H7 (cell line): Measurements from ENCODE around the gene BRD3OS. TPM values are rescaled to one million over a fixed set of nuclear protein-coding genes. Genes with fewer than 3 reads are reported as not detected.

Experiments used
- DNase-seq: peaks from one replicate; pipeline ENCODE4 v3.0.0; 2012
- H3K27me3 ChIP-seq: 2 replicates; pipeline ENCODE4 v1.6.0; 2011; ENCODE audit warnings: mild to moderate bottlenecking, low read length; ENCODE audit not compliant: control insufficient read depth, insufficient read depth
- H3K36me3 ChIP-seq: replicated peaks from 2 replicates; pipeline ENCODE4 v1.5.1; 2011; ENCODE audit warnings: low read length; ENCODE audit not compliant: control insufficient read depth, insufficient read depth
- H3K4me3 ChIP-seq: 2 replicates; pipeline ENCODE4 v1.5.1; 2011; ENCODE audit warnings: low read depth, mild to moderate bottlenecking, control low read depth, low read length, moderate library complexity; ENCODE audit not compliant: insufficient read depth
- total RNA-seq: library from RNA; depleted of rRNA; stranded (reverse); fragments of >200 nt; shearing (Covaris generic); gene quantifications from 2 replicates; pipeline ENCODE4 v1.2.3, GENCODE V29; 2014

Gene BRD3OS
- total RNA-seq, 1 experiment from 2014 or later, result 25.7 TPM

DNA sequence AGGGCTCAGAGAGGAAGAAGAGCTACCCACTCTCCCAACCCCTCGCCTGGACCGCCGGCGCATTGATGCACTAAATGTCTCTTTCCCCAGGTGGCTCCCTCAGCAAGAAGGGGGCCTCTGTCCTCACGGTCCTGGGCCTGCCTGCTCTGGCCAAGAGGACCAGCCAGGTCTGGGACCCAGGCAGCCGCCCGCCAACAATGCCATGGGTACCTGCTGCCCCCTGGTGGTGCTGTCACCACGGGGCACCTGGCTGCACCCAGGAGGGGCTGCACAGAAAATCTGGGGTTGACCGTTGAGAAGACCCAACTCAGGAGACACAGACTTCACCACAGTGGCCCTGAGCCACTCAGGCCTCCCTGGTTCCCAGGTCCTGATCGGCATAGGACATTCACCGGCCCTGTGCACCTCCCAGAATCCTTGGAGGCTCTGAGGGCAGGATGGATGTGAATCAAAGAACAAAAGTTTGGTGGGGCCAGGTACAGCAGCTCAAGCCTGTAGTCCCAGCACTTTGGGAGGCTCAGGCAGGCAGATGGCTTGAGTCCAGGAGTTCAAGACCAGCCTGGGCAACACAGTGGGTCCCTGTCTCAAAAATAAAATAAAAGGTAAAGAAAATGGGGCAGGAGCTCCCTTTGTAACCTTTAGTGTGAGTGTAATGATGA lies 30.8 kb upstream of the BRD3OS start:
- Histone ChIP-seq H3K4me3 (no peak overlapping the region), H3K36me3 (no peaks in the 10 kb centered on the region), H3K27me3 (no peaks in the 10 kb centered on the region)
- DNase-seq, result peak; percentile 95

- Histone ChIP-seq H3K27me3 (no peaks in the 10 kb centered on the region), H3K4me3 (no peak overlapping the region), H3K36me3 (no peaks in the 10 kb centered on the region)
- peak; percentile 65 for DNase-seq
These were observed 30.0 kb upstream of the BRD3OS start for GRCh38 chr9:133995012-133995896.

DNA sequence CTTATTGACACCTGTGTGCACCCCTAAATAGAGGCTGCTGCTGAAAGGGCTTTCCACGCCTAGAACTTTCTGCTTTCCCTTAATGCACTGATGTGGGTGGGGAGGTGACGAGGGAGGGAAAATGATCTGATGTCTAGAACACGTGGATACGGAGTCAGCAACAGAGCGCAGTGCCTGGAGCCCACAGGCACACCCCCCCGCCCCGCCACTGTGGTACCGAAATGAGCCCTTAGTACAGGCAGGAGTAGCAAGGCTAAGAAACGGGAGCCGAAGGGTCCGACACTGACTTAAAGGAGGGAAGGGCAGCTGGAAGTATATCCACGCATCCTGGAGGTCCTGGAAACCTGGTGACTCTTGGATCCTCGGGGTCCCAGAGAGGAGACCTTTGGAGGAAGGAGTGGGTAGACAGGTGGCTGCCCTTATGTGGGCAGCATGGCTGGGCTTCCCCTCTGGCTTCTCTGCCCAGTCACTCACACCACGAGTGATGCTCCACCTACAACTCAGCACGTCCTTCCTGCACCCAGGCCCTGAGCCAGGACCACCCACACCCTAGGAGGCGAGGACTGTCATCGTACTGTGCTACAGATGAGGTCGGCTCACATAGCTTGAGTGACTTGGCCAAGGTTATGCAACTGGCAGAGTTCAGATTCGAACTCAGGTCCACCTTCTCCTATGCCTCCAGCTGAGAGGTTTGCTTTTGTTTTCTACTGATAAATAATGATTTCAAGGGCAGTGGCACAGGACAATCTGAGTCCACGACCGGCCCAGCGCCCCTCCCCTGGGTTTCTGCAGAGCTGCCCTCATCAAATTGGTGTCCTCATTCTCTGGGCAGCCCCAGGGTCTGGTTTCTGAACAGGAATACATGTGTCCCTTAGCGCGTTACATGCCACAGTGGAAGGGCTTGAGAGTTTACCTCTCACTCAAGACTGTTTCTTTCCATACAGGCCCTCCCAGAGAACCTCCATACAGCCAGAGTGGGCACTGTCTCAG lies 28.5 kb upstream of the BRD3OS start:
- no peaks in the 10 kb centered on the region for H3K36me3 ChIP-seq
- no peak overlapping the region for H3K4me3 ChIP-seq
- H3K27me3 ChIP-seq, result no peaks in the 10 kb centered on the region
- no peak for DNase-seq

- Histone ChIP-seq H3K36me3 (no peaks in the 10 kb centered on the region), H3K4me3 (no peak overlapping the region), H3K27me3 (no peaks in the 10 kb centered on the region)
- DNase-seq, result no peak
These were observed 27.7 kb upstream of the BRD3OS start for GRCh38 chr9:133997584-133997983.

DNA sequence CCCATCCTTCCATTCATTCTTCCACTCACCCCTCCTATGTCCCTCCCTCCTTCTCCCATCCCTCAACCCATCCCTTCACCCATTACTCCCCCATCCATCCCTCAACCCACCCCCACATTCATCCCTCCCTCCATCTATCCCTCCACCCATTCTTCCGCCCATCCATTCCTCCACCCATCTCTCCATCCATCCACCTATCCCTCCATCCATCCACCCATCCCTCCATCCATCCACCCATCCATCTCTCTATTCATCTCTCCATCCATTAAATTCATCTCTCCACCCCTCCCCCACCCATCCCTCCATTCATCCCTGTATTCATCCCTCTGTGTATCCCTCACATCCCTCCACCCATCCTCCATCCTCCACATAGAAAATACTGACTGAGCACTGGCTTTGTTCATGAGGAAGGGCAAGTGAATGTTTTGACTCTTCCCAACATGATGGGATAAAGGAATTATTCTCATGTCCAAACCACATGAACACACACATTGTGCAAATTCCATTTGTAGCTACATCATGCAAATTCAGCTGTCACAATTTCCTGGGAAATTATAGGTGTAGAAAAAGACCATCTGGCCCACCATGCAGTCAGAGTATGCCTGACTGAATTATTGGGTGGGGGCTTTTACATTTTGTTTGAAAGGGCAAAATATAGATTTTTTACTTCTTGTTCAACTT lies 26.2 kb upstream of the BRD3OS start:
- no peak for DNase-seq
- Histone ChIP-seq H3K27me3 (no peaks in the 10 kb centered on the region), H3K4me3 (no peak overlapping the region), H3K36me3 (no peaks in the 10 kb centered on the region)

DNA sequence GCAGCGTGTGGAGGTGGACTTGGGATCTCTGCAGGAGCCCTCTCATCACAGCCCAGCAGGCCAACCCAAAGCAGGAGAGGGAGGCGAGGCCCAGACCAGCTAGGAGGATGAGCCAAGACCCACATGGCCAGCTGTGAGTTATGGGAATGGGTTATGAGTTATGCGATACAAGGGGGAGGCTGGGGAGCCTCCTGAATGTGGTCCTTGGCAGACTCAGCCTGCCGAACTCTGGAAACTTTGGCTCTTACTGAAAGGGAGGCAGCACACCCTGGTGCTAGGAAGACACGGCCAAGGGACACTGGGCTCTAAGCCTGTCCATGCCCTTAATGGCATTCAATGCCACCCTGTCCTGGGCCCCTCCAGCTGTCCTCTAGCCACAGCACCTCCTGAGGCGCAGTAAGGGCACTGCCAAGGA lies 25.4 kb upstream of the BRD3OS start:
- no peak overlapping the region for H3K4me3 ChIP-seq
- H3K27me3 ChIP-seq, result no peaks in the 10 kb centered on the region
- H3K36me3 ChIP-seq, result no peaks in the 10 kb centered on the region
- DNase-seq, result no peak

DNA sequence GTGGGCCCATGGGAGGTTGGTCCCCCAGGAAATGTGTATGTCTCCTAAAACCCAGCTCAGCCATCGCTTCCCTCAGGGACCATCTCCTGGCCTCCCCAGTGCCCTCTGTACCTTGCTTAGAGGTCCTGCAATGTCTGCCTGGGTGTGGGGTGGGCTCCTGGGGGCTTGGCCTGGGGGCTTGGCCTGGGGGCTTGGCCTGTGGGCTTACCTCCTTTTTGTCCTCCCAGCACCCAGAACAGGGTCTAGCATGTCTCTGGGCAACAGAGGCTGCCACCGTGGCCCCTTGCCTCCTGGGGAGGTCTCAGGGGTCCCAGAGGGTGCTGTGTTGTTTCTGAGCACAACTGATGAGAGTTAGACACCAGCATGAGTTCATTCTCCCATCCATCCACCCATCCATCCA lies 22.5 kb upstream of the BRD3OS start:
- Histone ChIP-seq H3K36me3 (no peaks in the 10 kb centered on the region), H3K27me3 (no peaks in the 10 kb centered on the region), H3K4me3 (no peak overlapping the region)
- DNase-seq, result no peak

- Histone ChIP-seq H3K4me3 (no peak overlapping the region), H3K27me3 (no peaks in the 10 kb centered on the region)
- no peak for DNase-seq
These were observed 22.0 kb upstream of the BRD3OS start for GRCh38 chr9:134003237-134003636.

DNA sequence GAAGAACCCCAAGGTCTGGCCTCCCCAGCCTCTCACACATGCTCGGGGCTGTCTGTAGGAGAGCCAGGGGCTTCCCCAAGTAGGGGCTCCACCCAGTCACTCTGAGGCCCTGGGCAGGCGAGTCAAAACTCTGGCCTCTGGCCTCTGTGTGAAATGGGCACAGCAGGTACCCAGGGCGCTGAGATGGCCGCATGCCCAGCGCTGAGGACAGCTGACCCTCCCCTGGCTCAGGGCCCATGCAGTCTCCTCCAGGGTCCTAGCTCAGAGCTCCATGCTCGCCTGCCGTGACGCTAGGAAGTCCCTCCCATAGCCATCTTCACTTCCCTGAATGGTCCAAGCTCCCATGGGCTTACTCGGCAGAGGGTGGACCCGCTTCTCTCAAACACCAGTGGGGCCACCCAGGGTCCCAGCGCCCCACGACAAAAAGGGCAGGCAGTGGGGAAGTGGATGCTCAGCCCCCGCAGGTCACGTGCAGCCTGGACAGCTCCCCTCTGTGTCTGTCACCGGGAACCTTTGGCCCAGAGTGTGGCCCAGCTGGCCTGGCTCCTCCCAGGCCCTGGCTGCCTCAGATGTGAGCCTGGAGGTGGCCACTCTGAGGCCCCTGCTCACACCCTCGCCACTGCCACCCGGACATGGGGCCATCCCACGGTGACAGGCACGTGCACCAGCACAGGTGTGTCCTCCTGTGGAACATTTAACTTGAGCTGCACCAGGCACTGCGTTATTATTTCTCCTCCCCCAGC lies 21.0 kb upstream of the BRD3OS start:
- no peaks in the 10 kb centered on the region for H3K27me3 ChIP-seq
- no peaks in the 10 kb centered on the region for H3K36me3 ChIP-seq
- no peak for DNase-seq
- H3K4me3 ChIP-seq, result no peak overlapping the region

More at GRCh38 chr9:134003237-134003636, 22.0 kb upstream of the BRD3OS start:
- H3K36me3 ChIP-seq, result no peaks in the 10 kb centered on the region

GRCh38 chr9:134004881-134005280 lies 20.4 kb upstream of the BRD3OS start:
- no peaks in the 10 kb centered on the region for H3K27me3 ChIP-seq
- no peaks in the 10 kb centered on the region for H3K36me3 ChIP-seq
- H3K4me3 ChIP-seq, result no peak overlapping the region
- DNase-seq, result no peak

DNA sequence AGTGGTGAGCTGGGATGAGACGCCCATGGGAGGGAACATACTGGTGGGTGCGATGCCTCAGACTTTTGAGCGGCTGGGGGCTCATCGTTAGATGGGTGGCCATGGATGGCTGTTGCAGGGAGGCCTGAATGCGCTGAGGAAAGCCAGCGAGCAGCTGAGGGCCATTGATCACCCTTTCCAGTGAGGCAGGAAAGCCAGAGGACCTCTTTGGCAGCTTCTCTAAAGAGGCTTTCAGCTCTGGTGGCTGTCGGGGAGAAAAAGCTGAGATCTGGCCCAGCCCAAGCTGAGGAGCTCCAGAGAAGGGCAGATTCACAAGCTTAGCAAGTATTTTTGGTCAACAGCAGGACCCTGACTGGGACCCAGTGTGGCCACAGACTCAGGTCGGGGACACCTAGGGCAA lies 19.9 kb upstream of the BRD3OS start:
- no peaks in the 10 kb centered on the region for H3K36me3 ChIP-seq
- no peaks in the 10 kb centered on the region for H3K27me3 ChIP-seq
- DNase-seq, result no peak
- no peak overlapping the region for H3K4me3 ChIP-seq

DNA sequence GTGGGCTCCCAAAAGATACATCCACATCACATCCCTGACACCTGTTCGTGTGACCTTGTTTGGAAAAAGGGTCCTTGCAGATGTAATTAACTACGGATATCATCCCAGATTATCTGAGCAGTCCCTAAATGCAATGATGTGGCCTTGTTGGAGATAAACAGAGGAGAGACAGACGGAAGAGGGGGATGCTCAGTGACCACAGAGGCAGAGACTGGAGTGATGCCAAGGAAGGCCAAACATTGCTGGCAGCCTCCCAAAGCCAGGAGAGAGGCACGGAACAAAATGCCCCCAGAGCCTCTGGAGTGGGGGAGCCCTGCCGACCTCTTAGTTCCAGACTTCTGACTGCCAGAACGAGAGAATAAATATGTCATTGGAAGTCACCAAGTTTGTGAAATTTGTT lies 18.1 kb upstream of the BRD3OS start:
- Histone ChIP-seq H3K27me3 (no peaks in the 10 kb centered on the region), H3K4me3 (no peak overlapping the region), H3K36me3 (no peaks in the 10 kb centered on the region)
- no peak for DNase-seq

- Histone ChIP-seq H3K27me3 (no peaks in the 10 kb centered on the region), H3K4me3 (no peak overlapping the region), H3K36me3 (no peaks in the 10 kb centered on the region)
- DNase-seq, result no peak
These were observed 17.7 kb upstream of the BRD3OS start for GRCh38 chr9:134007571-134007970.
